ENCODE results near the gene NCEH1. TPM values are rescaled to one million over a fixed set of nuclear protein-coding genes. Genes with fewer than 3 reads are reported as not detected.

NCEH1 gene
- total RNA-seq, 1 experiment from 2014 or later, result 11.5 TPM

DNA sequence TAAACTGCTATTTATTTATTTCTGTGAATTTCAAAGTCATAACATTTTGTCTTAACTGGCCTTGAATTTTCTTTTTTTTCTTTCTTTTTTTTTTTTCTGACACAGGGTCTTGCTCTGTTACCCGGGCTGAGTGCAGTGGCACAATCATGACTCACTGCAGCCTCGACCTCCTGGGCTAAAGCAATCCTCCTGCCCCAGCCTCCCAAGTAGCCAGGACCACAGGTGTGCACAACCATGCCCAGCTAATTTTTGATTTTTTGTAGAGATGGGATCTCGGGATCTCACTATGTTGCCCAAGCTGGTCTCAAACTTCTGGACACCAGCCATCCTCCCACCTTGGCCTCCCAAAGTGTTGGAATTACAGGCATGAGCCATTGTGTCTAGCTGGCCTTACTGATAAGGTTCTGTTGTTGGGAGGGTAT, 110.2 kb downstream of the NCEH1 start:
- no peak overlapping the region for H3K4me3 ChIP-seq (replicated peaks in 1 of 2; ENCODE audit: low read depth in 1 of 2, low read length in 2 of 2)
- CTCF ChIA-PET, result interaction anchor here (1.0 kb wide), 1 partner anchor 21 kb away, joined by 3 read pairs; no protein-coding TSS in a partner anchor
- no peaks in the 10 kb centered on the region for H3K9me3 ChIP-seq (ENCODE audit: control insufficient read depth in 1 of 2, insufficient read depth in 1 of 2, low read depth in 1 of 2, low read length in 2 of 2)
- H3K9me2 ChIP-seq (ENCODE audit: insufficient read depth), result no peaks in the 10 kb centered on the region
- H3K4me1 ChIP-seq (ENCODE audit: control insufficient read depth in 1 of 2, insufficient read depth in 2 of 2, low read length in 2 of 2), result 0 out of 4 replicates have a peak, but pooled peaks cover 0 to 4% of the 10 kb centered on the region in 2 experiments
- H3K4me2 ChIP-seq (ENCODE audit: low read length), result no peak overlapping the region
- RAD21 ChIA-PET (ENCODE audit: low non-redundant PET in 1 of 2, low total read pairs in 2 of 2, uncharacterized antibody in 2 of 2, unreplicated experiment in 2 of 2), result no interaction called here
- no peaks in the 10 kb centered on the region for H4K20me1 ChIP-seq (ENCODE audit: insufficient read depth)
- no peak overlapping the region for H2AFZ ChIP-seq (ENCODE audit: low read depth, low read length, poor library complexity, severe bottlenecking)
- no peak overlapping the region for H3K27ac ChIP-seq (ENCODE audit: low read depth, low read length)
- no peak overlapping the region for H3K9ac ChIP-seq (ENCODE audit: low read length)
- DNase-seq (ENCODE audit: low read depth, low spot score), result no peak
- no peaks in the 10 kb centered on the region for H3K79me2 ChIP-seq (ENCODE audit: insufficient read depth, low read length)
- no peak for ATAC-seq
- H3K36me3 ChIP-seq (ENCODE audit: control insufficient read depth in 1 of 2, insufficient read depth in 2 of 2, low read length in 2 of 2), result no peaks in the 10 kb centered on the region
- TF ChIP-seq, protein P1, sequence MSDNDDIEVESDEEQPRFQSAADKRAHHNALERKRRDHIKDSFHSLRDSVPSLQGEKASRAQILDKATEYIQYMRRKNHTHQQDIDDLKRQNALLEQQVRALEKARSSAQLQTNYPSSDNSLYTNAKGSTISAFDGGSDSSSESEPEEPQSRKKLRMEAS (IDR thresholded peaks at IDR 0.05), result no peak
- TF ChIP-seq RAD21 (IDR thresholded peaks at IDR 0.05; ENCODE audit: low read depth) (no peak), SIN3A (IDR thresholded peaks at IDR 0.05; ENCODE audit: low read depth) (no peak), ELF1 (IDR thresholded peaks at IDR 0.05; ENCODE audit: borderline replicate concordance, low read depth) (no peak), EGR1 (IDR thresholded peaks at IDR 0.05; ENCODE audit: low read depth) (no peak), TCF7L2 (IDR thresholded peaks at IDR 0.05; ENCODE audit: borderline replicate concordance, extremely low read depth, insufficient read depth, insufficient read length) (no peak), FOSL1 (IDR thresholded peaks at IDR 0.05; ENCODE audit: low read depth) (no peak), SP1 (IDR thresholded peaks at IDR 0.05; ENCODE audit: low read depth) (no peak), YY1 (IDR thresholded peaks at IDR 0.05; ENCODE audit: extremely low read depth, insufficient replicate concordance, low read depth, low read length) (no peak), JUND (IDR thresholded peaks at IDR 0.05) (no peak), CBX3 (IDR thresholded peaks at IDR 0.05; ENCODE audit: low read depth) (no peak), CTCF (IDR thresholded peaks at IDR 0.05 in 2 of 3, conservative IDR thresholded peaks at IDR 0.05 in 1 of 3; ENCODE audit: borderline replicate concordance in 1 of 3, insufficient read depth in 1 of 3, low read depth in 2 of 3, low read length in 2 of 3) (no peak), POLR2A (IDR thresholded peaks at IDR 0.05; ENCODE audit: borderline replicate concordance, extremely low read depth, insufficient read depth, insufficient read length) (no peak), POLR2AphosphoS5 (IDR thresholded peaks at IDR 0.05; ENCODE audit: low read depth, low read length) (no peak)
- POLR2A ChIA-PET, result no interaction called here
- no TSS peak for BruUV-seq (replicated peaks)
- no peaks in the 10 kb centered on the region for H3K27me3 ChIP-seq (ENCODE audit: insufficient read depth, low read length)
- intact Hi-C loops (cut with micrococcal nuclease), result no loop called here

Data from HCT116 (cell line).